A549 (cell line): ENCODE results near the gene BPIFB3.

Experiments used
- BHLHE40 ChIP-seq: IDR thresholded peaks from 2 replicates; pipeline ENCODE4 v1.6.1; 2012; ENCODE audit warnings: low read depth, low read length, inconsistent platforms
- CBX8 ChIP-seq: fragments of 200-600 bp; sonication (generic); IDR thresholded peaks from 2 replicates; pipeline ENCODE4 v1.6.1; 2016
- CEBPB ChIP-seq, 2 experiments: fragments of >200 bp in 1 of 2; sonication (Bioruptor Twin) in 1 of 2; formaldehyde crosslinking in 1 of 2; IDR thresholded peaks; 2 replicates each; pipeline ENCODE4 v1.6.1; 2012 to 2016
- EHMT2 ChIP-seq: fragments of 200-600 bp; sonication (generic); IDR thresholded peaks from 2 replicates; pipeline ENCODE4 v1.6.1; 2016; ENCODE audit warnings: antibody characterized with exemption, low read depth, mild to moderate bottlenecking, moderate library complexity
- HDAC2 ChIP-seq: fragments of 200-600 bp; sonication (generic); IDR thresholded peaks from 2 replicates; pipeline ENCODE4 v1.6.1; 2016
- HOXB5 ChIP-seq: fragments of 250-450 bp; sonication (Bioruptor Pico); IDR thresholded peaks from 2 replicates; pipeline ENCODE4 v1.5.0; 2020; ENCODE audit warnings: mild to moderate bottlenecking, moderate library complexity
- POLR2A ChIP-seq: IDR thresholded peaks from 2 replicates; pipeline ENCODE4 v1.6.1; 2012; ENCODE audit warnings: mild to moderate bottlenecking, low read length
- RAD21 ChIP-seq, 2 experiments: fragments of >200 bp in 1 of 2; sonication (Bioruptor Twin) in 1 of 2; formaldehyde crosslinking in 1 of 2; IDR thresholded peaks in 1 of 2; conservative IDR thresholded peaks in 1 of 2; 2 replicates in 1 of 2; 3 replicates in 1 of 2; pipeline ENCODE4 v1.6.1; 2012 to 2018; ENCODE audit warnings: inconsistent platforms in 1 of 2
- RNF2 ChIP-seq: fragments of 200-600 bp; sonication (generic); IDR thresholded peaks from 2 replicates; pipeline ENCODE4 v1.6.1; 2016; ENCODE audit warnings: low read depth, mild to moderate bottlenecking, antibody characterized with exemption, moderate library complexity, borderline replicate concordance
- SMC3 ChIP-seq: fragments of >200 bp; sonication (Bioruptor Twin); formaldehyde crosslinking; IDR thresholded peaks from 3 replicates; pipeline ENCODE4 v1.6.1; 2018; ENCODE audit warnings: inconsistent platforms
- TF ChIP-seq, protein P1 (sequence below): fragments of >200 bp; sonication (Bioruptor Twin); formaldehyde crosslinking; IDR thresholded peaks from 3 replicates; pipeline ENCODE4 v1.5.1; 2016
- TF ChIP-seq, protein P2 (sequence below): IDR thresholded peaks from 2 replicates; pipeline ENCODE4 v1.6.1; 2012
- TF ChIP-seq, protein P3 (sequence below): fragments of 450-650 bp; IDR thresholded peaks from 2 replicates; pipeline ENCODE4 v1.6.1; 2014; ENCODE audit warnings: antibody characterized with exemption
- TF ChIP-seq, protein P4 (sequence below): fragments of 200-600 bp; sonication (generic); IDR thresholded peaks from 2 replicates; pipeline ENCODE4 v1.6.1; 2016; ENCODE audit warnings: antibody characterized with exemption, mild to moderate bottlenecking, moderate library complexity

DNA sequence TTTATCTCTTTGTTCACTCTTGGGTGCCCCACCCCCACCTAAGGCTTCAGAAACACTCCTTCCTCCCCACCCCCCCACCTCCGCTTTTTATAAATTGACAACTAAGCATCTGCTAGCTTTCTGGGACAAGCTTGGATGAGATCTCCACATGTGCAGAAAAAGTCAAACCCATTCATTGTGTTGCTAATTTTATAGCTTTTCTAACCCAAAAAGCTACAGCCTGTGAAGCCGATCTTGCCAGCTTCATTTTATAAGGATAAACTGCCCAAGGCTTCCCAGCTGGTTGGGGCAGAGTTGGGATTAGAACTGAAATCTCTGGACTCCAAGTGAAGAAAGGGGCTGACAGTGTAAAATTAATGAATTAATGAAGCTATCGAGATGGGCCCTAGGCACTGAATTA is 49.9 kb downstream of the BPIFB3 start:
- no peak for TF ChIP-seq POLR2A
- no peak for TF ChIP-seq CEBPB (IDR thresholded peaks at IDR 0.05)
- TF ChIP-seq BHLHE40, result no peak
- TF ChIP-seq, protein P1, sequence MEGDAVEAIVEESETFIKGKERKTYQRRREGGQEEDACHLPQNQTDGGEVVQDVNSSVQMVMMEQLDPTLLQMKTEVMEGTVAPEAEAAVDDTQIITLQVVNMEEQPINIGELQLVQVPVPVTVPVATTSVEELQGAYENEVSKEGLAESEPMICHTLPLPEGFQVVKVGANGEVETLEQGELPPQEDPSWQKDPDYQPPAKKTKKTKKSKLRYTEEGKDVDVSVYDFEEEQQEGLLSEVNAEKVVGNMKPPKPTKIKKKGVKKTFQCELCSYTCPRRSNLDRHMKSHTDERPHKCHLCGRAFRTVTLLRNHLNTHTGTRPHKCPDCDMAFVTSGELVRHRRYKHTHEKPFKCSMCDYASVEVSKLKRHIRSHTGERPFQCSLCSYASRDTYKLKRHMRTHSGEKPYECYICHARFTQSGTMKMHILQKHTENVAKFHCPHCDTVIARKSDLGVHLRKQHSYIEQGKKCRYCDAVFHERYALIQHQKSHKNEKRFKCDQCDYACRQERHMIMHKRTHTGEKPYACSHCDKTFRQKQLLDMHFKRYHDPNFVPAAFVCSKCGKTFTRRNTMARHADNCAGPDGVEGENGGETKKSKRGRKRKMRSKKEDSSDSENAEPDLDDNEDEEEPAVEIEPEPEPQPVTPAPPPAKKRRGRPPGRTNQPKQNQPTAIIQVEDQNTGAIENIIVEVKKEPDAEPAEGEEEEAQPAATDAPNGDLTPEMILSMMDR, result no peak
- no peak for TF ChIP-seq EHMT2
- no peak for TF ChIP-seq SMC3
- TF ChIP-seq, protein P2, sequence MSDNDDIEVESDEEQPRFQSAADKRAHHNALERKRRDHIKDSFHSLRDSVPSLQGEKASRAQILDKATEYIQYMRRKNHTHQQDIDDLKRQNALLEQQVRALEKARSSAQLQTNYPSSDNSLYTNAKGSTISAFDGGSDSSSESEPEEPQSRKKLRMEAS, result no peak
- TF ChIP-seq, protein P3, sequence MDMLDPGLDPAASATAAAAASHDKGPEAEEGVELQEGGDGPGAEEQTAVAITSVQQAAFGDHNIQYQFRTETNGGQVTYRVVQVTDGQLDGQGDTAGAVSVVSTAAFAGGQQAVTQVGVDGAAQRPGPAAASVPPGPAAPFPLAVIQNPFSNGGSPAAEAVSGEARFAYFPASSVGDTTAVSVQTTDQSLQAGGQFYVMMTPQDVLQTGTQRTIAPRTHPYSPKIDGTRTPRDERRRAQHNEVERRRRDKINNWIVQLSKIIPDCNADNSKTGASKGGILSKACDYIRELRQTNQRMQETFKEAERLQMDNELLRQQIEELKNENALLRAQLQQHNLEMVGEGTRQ, result no peak
- no peak for TF ChIP-seq HDAC2
- TF ChIP-seq CBX8, result no peak
- no peak for TF ChIP-seq HOXB5
- TF ChIP-seq RAD21 (conservative IDR thresholded peaks at IDR 0.05 in 1 of 2, IDR thresholded peaks at IDR 0.05 in 1 of 2), result no peak
- no peak for TF ChIP-seq RNF2
- TF ChIP-seq, protein P4, sequence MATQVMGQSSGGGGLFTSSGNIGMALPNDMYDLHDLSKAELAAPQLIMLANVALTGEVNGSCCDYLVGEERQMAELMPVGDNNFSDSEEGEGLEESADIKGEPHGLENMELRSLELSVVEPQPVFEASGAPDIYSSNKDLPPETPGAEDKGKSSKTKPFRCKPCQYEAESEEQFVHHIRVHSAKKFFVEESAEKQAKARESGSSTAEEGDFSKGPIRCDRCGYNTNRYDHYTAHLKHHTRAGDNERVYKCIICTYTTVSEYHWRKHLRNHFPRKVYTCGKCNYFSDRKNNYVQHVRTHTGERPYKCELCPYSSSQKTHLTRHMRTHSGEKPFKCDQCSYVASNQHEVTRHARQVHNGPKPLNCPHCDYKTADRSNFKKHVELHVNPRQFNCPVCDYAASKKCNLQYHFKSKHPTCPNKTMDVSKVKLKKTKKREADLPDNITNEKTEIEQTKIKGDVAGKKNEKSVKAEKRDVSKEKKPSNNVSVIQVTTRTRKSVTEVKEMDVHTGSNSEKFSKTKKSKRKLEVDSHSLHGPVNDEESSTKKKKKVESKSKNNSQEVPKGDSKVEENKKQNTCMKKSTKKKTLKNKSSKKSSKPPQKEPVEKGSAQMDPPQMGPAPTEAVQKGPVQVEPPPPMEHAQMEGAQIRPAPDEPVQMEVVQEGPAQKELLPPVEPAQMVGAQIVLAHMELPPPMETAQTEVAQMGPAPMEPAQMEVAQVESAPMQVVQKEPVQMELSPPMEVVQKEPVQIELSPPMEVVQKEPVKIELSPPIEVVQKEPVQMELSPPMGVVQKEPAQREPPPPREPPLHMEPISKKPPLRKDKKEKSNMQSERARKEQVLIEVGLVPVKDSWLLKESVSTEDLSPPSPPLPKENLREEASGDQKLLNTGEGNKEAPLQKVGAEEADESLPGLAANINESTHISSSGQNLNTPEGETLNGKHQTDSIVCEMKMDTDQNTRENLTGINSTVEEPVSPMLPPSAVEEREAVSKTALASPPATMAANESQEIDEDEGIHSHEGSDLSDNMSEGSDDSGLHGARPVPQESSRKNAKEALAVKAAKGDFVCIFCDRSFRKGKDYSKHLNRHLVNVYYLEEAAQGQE, result no peak
